K562 (cell line): Measurements from ENCODE around the gene TMC2. TPM values are rescaled to one million over a fixed set of nuclear protein-coding genes. Genes with fewer than 3 reads are reported as not detected.
A peak's percentile ranks its signal among the peaks of the same experiment; 100 is the strongest.

Source experiments
- ESRRA ChIP-seq: fragments of 450-650 bp; IDR thresholded peaks from 2 replicates; pipeline ENCODE4 v1.6.1; 2014; ENCODE audit warnings: low read depth, mild to moderate bottlenecking, moderate library complexity, borderline replicate concordance
- HDAC6 ChIP-seq: IDR thresholded peaks from 2 replicates; pipeline ENCODE4 v1.6.1; 2012; ENCODE audit warnings: low read depth, mild to moderate bottlenecking, control low read depth, inconsistent platforms, low read length, moderate library complexity
- HNRNPL ChIP-seq: fragments of 200-400 bp; formaldehyde crosslinking; IDR thresholded peaks from 2 replicates; pipeline ENCODE4 v1.6.1; 2017; ENCODE audit warnings: low read depth, mild to moderate bottlenecking, low read length
- HNRNPLL ChIP-seq: fragments of 200-400 bp; formaldehyde crosslinking; IDR thresholded peaks from 2 replicates; pipeline ENCODE4 v1.6.1; 2017; ENCODE audit warnings: low read length, low read depth, mild to moderate bottlenecking; ENCODE audit not compliant: poor library complexity, severe bottlenecking
- NCOA6 ChIP-seq: fragments of 450-650 bp; IDR thresholded peaks from 2 replicates; pipeline ENCODE4 v1.6.1; 2017; ENCODE audit warnings: mild to moderate bottlenecking
- SMAD3 ChIP-seq: fragments of 450-650 bp; formaldehyde crosslinking; conservative IDR thresholded peaks from 2 replicates; pipeline ENCODE4 v1.4.0; 2020; ENCODE audit warnings: mild to moderate bottlenecking
- ZC3H4 ChIP-seq: sonication (generic); formaldehyde crosslinking; IDR thresholded peaks from 2 replicates; pipeline ENCODE4 v1.9.0; 2021; ENCODE audit warnings: missing genetic modification reagents, borderline replicate concordance
- ZNF232 ChIP-seq: sonication (generic); formaldehyde crosslinking; IDR thresholded peaks from 2 replicates; pipeline ENCODE4 v1.8.0; 2022; ENCODE audit warnings: mild to moderate bottlenecking, missing genetic modification reagents
- ZNF3 ChIP-seq: fragments of 250-450 bp; sonication (Bioruptor Pico); IDR thresholded peaks from 2 replicates; pipeline ENCODE4 v1.5.0; 2021; ENCODE audit warnings: mild to moderate bottlenecking, moderate library complexity
- ZNF318 ChIP-seq, 2 experiments: fragments of 450-650 bp; IDR thresholded peaks; 2 replicates each; pipeline ENCODE4 v1.6.1; 2016; ENCODE audit warnings: mild to moderate bottlenecking in 2 of 2, borderline replicate concordance in 1 of 2, low read depth in 1 of 2, moderate library complexity in 1 of 2
- ZNF354B ChIP-seq: fragments of 250-450 bp; sonication (Bioruptor Pico); IDR thresholded peaks from 2 replicates; pipeline ENCODE4 v1.4.0; 2020
- ZNF695 ChIP-seq: fragments of 450-650 bp; formaldehyde crosslinking; IDR thresholded peaks from 2 replicates; pipeline ENCODE4 v1.4.0; 2020; ENCODE audit warnings: mild to moderate bottlenecking, moderate library complexity
- polyA plus RNA-seq, 8 experiments: library from polyadenylated mRNA; depleted of rRNA in 4 of 8; stranded (reverse) in 5 of 8; unstranded in 3 of 8; fragments of >200 nt; fragmentation: Nextera tagmentation in 2 of 8; fragmentation: Illumina TruSeq in 1 of 8; extraction: Ambion mirVana in 2 of 8; extraction: Trizol in 1 of 8; gene quantifications; 2 replicates each; pipeline versions ENCODE4 v1.2.1 to v1.2.3, GENCODE V29; 2011 to 2014; ENCODE audit warnings: inconsistent platforms in 1 of 8, missing spikeins in 1 of 8
- total RNA-seq, 7 experiments: library from RNA; depleted of rRNA in 6 of 7; stranded (reverse); fragments of >200 nt in 6 of 7; fragmentation: Illumina TruSeq in 2 of 7; extraction: Trizol in 2 of 7; gene quantifications; 2 replicates each; pipeline versions ENCODE4 v1.2.1 to v1.2.3, GENCODE V29; 2011 to 2021; ENCODE audit warnings: low replicate concordance in 1 of 7
- TF ChIP-seq, protein P1 (sequence below), 2 experiments: fragments of 450-650 bp in 1 of 2; IDR thresholded peaks; 2 replicates each; pipeline ENCODE4 v1.6.1; 2011 to 2017; ENCODE audit warnings: low read depth in 2 of 2, antibody characterized with exemption in 1 of 2, borderline replicate concordance in 1 of 2, low read length in 1 of 2, mild to moderate bottlenecking in 1 of 2, mixed read lengths in 1 of 2; ENCODE audit not compliant: control insufficient read depth in 1 of 2
- TF ChIP-seq, protein P2 (sequence below): fragments of 250-450 bp; sonication (Bioruptor Pico); IDR thresholded peaks from 2 replicates; pipeline ENCODE4 v1.8.0; 2021; ENCODE audit warnings: moderate library complexity, mild to moderate bottlenecking, inconsistent platforms

TMC2 gene
- total and polyA plus RNA-seq, 9 of the 15 experiments (the other 6 are each of a cell fraction or from before 2014, with no cell fraction given): not detected

GRCh38 chr20:2663887-2664719 lies 127.7 kb downstream of the TMC2 start, which contains the start of gene IDH3B (continued):
- TF ChIP-seq ZNF318 (IDR thresholded peaks at IDR 0.05; ENCODE audit: borderline replicate concordance in 1 of 2, low read depth in 1 of 2) (no peak), ESRRA (peak; percentile 83), HNRNPLL (no peak), ZNF354B (CRISPR knock-in tag) (no peak), HDAC6 (no peak), ZNF695 (no peak), ZNF3 (CRISPR knock-in tag) (no peak), SMAD3 (CRISPR knock-in tag) (no peak), ZNF232 (CRISPR knock-in tag) (no peak), ZC3H4 (CRISPR knock-in tag) (no peak), NCOA6 (no peak), HNRNPL (no peak)
- TF ChIP-seq, protein P1, sequence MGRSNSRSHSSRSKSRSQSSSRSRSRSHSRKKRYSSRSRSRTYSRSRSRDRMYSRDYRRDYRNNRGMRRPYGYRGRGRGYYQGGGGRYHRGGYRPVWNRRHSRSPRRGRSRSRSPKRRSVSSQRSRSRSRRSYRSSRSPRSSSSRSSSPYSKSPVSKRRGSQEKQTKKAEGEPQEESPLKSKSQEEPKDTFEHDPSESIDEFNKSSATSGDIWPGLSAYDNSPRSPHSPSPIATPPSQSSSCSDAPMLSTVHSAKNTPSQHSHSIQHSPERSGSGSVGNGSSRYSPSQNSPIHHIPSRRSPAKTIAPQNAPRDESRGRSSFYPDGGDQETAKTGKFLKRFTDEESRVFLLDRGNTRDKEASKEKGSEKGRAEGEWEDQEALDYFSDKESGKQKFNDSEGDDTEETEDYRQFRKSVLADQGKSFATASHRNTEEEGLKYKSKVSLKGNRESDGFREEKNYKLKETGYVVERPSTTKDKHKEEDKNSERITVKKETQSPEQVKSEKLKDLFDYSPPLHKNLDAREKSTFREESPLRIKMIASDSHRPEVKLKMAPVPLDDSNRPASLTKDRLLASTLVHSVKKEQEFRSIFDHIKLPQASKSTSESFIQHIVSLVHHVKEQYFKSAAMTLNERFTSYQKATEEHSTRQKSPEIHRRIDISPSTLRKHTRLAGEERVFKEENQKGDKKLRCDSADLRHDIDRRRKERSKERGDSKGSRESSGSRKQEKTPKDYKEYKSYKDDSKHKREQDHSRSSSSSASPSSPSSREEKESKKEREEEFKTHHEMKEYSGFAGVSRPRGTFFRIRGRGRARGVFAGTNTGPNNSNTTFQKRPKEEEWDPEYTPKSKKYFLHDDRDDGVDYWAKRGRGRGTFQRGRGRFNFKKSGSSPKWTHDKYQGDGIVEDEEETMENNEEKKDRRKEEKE (IDR thresholded peaks at IDR 0.05; ENCODE audit: borderline replicate concordance in 1 of 2, control insufficient read depth in 1 of 2, low read depth in 2 of 2, low read length in 1 of 2): no peak
- TF ChIP-seq, protein P2, sequence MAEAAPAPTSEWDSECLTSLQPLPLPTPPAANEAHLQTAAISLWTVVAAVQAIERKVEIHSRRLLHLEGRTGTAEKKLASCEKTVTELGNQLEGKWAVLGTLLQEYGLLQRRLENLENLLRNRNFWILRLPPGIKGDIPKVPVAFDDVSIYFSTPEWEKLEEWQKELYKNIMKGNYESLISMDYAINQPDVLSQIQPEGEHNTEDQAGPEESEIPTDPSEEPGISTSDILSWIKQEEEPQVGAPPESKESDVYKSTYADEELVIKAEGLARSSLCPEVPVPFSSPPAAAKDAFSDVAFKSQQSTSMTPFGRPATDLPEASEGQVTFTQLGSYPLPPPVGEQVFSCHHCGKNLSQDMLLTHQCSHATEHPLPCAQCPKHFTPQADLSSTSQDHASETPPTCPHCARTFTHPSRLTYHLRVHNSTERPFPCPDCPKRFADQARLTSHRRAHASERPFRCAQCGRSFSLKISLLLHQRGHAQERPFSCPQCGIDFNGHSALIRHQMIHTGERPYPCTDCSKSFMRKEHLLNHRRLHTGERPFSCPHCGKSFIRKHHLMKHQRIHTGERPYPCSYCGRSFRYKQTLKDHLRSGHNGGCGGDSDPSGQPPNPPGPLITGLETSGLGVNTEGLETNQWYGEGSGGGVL (CRISPR knock-in tag): no peak
